ENCODE results near the gene NFIA. TPM values are rescaled to one million over a fixed set of nuclear protein-coding genes. Genes with fewer than 3 reads are reported as not detected.
A peak's percentile ranks its signal among the peaks of the same experiment; 100 is the strongest.

NFIA gene
- total and polyA plus RNA-seq, 5 donors from 2014 or later, result 0.86 to 3.9 (median 1.7) TPM

- Mint-ChIP-seq H3K4me1 (peaks cover 23 to 49% (median 38%) of the 10 kb centered on the region in 4 donors), H3K27ac (peak overlapping the region; percentile 81 to 96 (median 90)), H3K27me3 (peaks cover 49% of the 10 kb centered on the region), H3K36me3 (no peaks in the 10 kb centered on the region), H3K4me3 (peak overlapping the region; percentile 90 to 98 (median 92)), H3K9me3 (peaks cover 0 to 4% (median 0%) of the 10 kb centered on the region in 7 donors)
- H3K9me3 ChIP-seq (ENCODE audit: control insufficient read depth in 2 of 2, low read length in 2 of 2), result no peaks in the 10 kb centered on the region
- DNase-seq (peak; percentile 76 to 99 (median 92)), ATAC-seq (ENCODE audit: low read depth in 2 of 2) (peak; percentile 81 to 82)
- peak overlapping the region; percentile 78 for H3K27ac ChIP-seq (ENCODE audit: insufficient read depth, low read length, poor library complexity, severe bottlenecking)
- H3K4me1 ChIP-seq (ENCODE audit: control insufficient read depth, insufficient read depth, low read length, poor library complexity, severe bottlenecking), result peaks cover 47% of the 10 kb centered on the region
- H3K4me3 ChIP-seq (ENCODE audit: low read depth, low read length), result peak overlapping the region; percentile 99
- no peaks in the 10 kb centered on the region for H3K36me3 ChIP-seq (ENCODE audit: control insufficient read depth, insufficient read depth, low read length)
- peaks cover 11% of the 10 kb centered on the region for H3K27me3 ChIP-seq (ENCODE audit: control insufficient read depth, insufficient read depth, low read length)
These were observed 4.5 kb upstream of the NFIA start for GRCh38 chr1:61077676-61078541.

GRCh38 chr1:61078618-61079295, 3.6 kb upstream of the NFIA start:
- Histone ChIP-seq H3K4me1 (ENCODE audit: control insufficient read depth, insufficient read depth, low read length, poor library complexity, severe bottlenecking) (peaks cover 52% of the 10 kb centered on the region), H3K9me3 (ENCODE audit: control insufficient read depth in 2 of 2, low read length in 2 of 2) (no peaks in the 10 kb centered on the region), H3K4me3 (ENCODE audit: low read depth, low read length) (peak overlapping the region; percentile 99), H3K27ac (ENCODE audit: insufficient read depth, low read length, poor library complexity, severe bottlenecking) (peak overlapping the region; percentile 38), H3K27me3 (ENCODE audit: control insufficient read depth, insufficient read depth, low read length) (peaks cover 11% of the 10 kb centered on the region), H3K36me3 (ENCODE audit: control insufficient read depth, insufficient read depth, low read length) (no peaks in the 10 kb centered on the region)
- no peak for DNase-seq
- H3K9me3 Mint-ChIP-seq, result peaks cover 0 to 4% (median 0%) of the 10 kb centered on the region in 7 donors
- H3K27me3 Mint-ChIP-seq, result peaks cover 48% of the 10 kb centered on the region
- peaks cover 24 to 51% (median 39%) of the 10 kb centered on the region in 4 donors for H3K4me1 Mint-ChIP-seq
- ATAC-seq (ENCODE audit: low read depth in 2 of 2), result no peak
- no peaks in the 10 kb centered on the region for H3K36me3 Mint-ChIP-seq
- peak overlapping the region; percentile 90 to 98 (median 92) for H3K4me3 Mint-ChIP-seq
- H3K27ac Mint-ChIP-seq, result peak overlapping the region in 2 of 3 donors; percentile 5 to 90

- Mint-ChIP-seq H3K4me3 (peak overlapping the region; percentile 56 to 98 (median 75)), H3K4me1 (peaks cover 30 to 57% (median 45%) of the 10 kb centered on the region in 4 donors), H3K9me3 (peaks cover 0 to 4% (median 0%) of the 10 kb centered on the region in 7 donors), H3K27ac (peak overlapping the region in 1 of 3 donors; percentile 82), H3K36me3 (no peaks in the 10 kb centered on the region), H3K27me3 (peaks cover 54% of the 10 kb centered on the region)
- peaks cover 52% of the 10 kb centered on the region for H3K4me1 ChIP-seq (ENCODE audit: control insufficient read depth, insufficient read depth, low read length, poor library complexity, severe bottlenecking)
- peaks cover 17% of the 10 kb centered on the region for H3K27me3 ChIP-seq (ENCODE audit: control insufficient read depth, insufficient read depth, low read length)
- no peak overlapping the region for H3K4me3 ChIP-seq (ENCODE audit: low read depth, low read length)
- H3K27ac ChIP-seq (ENCODE audit: insufficient read depth, low read length, poor library complexity, severe bottlenecking), result no peak overlapping the region
- DNase-seq (no peak), ATAC-seq (ENCODE audit: low read depth in 2 of 2) (no peak)
- no peaks in the 10 kb centered on the region for H3K36me3 ChIP-seq (ENCODE audit: control insufficient read depth, insufficient read depth, low read length)
- H3K9me3 ChIP-seq (ENCODE audit: control insufficient read depth in 2 of 2, low read length in 2 of 2), result no peaks in the 10 kb centered on the region
These were observed 3.0 kb upstream of the NFIA start for GRCh38 chr1:61079296-61079897.

GRCh38 chr1:61079898-61080336, 2.4 kb upstream of the NFIA start:
- H3K9me3 Mint-ChIP-seq, result peaks cover 0 to 4% (median 0%) of the 10 kb centered on the region in 7 donors
- H3K36me3 Mint-ChIP-seq, result no peaks in the 10 kb centered on the region
- peaks cover 52% of the 10 kb centered on the region for H3K4me1 ChIP-seq (ENCODE audit: control insufficient read depth, insufficient read depth, low read length, poor library complexity, severe bottlenecking)
- peaks cover 30 to 58% (median 45%) of the 10 kb centered on the region in 4 donors for H3K4me1 Mint-ChIP-seq
- H3K27ac Mint-ChIP-seq, result peak overlapping the region in 2 of 3 donors; percentile 39 to 82
- no peak overlapping the region for H3K27ac ChIP-seq (ENCODE audit: insufficient read depth, low read length, poor library complexity, severe bottlenecking)
- DNase-seq, result no peak
- peaks cover 22% of the 10 kb centered on the region for H3K27me3 ChIP-seq (ENCODE audit: control insufficient read depth, insufficient read depth, low read length)
- H3K4me3 Mint-ChIP-seq, result peak overlapping the region; percentile 60 to 90 (median 72)
- ATAC-seq (ENCODE audit: low read depth in 2 of 2), result no peak
- no peaks in the 10 kb centered on the region for H3K9me3 ChIP-seq (ENCODE audit: control insufficient read depth in 2 of 2, low read length in 2 of 2)
- peaks cover 59% of the 10 kb centered on the region for H3K27me3 Mint-ChIP-seq
- no peaks in the 10 kb centered on the region for H3K36me3 ChIP-seq (ENCODE audit: control insufficient read depth, insufficient read depth, low read length)
- H3K4me3 ChIP-seq (ENCODE audit: low read depth, low read length), result peak overlapping the region; percentile 11

GRCh38 chr1:61080413-61081143, 1.8 kb upstream of the NFIA start:
- no peak for ATAC-seq (ENCODE audit: low read depth in 2 of 2)
- Mint-ChIP-seq H3K36me3 (no peaks in the 10 kb centered on the region), H3K27me3 (peaks cover 66% of the 10 kb centered on the region), H3K9me3 (peaks cover 0 to 4% (median 0%) of the 10 kb centered on the region in 7 donors), H3K4me3 (peak overlapping the region; percentile 78 to 90 (median 83)), H3K27ac (peak overlapping the region; percentile 7 to 62 (median 13)), H3K4me1 (peaks cover 30 to 58% (median 45%) of the 10 kb centered on the region in 4 donors)
- Histone ChIP-seq H3K4me1 (ENCODE audit: control insufficient read depth, insufficient read depth, low read length, poor library complexity, severe bottlenecking) (peaks cover 52% of the 10 kb centered on the region), H3K27me3 (ENCODE audit: control insufficient read depth, insufficient read depth, low read length) (peaks cover 22% of the 10 kb centered on the region), H3K36me3 (ENCODE audit: control insufficient read depth, insufficient read depth, low read length) (no peaks in the 10 kb centered on the region), H3K4me3 (ENCODE audit: low read depth, low read length) (peak overlapping the region; percentile 11), H3K9me3 (ENCODE audit: control insufficient read depth in 2 of 2, low read length in 2 of 2) (no peaks in the 10 kb centered on the region), H3K27ac (ENCODE audit: insufficient read depth, low read length, poor library complexity, severe bottlenecking) (no peak overlapping the region)
- no peak for DNase-seq

- Histone ChIP-seq H3K4me3 (ENCODE audit: low read depth, low read length) (peak overlapping the region; percentile 73), H3K4me1 (ENCODE audit: control insufficient read depth, insufficient read depth, low read length, poor library complexity, severe bottlenecking) (peaks cover 51% of the 10 kb centered on the region), H3K27me3 (ENCODE audit: control insufficient read depth, insufficient read depth, low read length) (peaks cover 22% of the 10 kb centered on the region), H3K9me3 (ENCODE audit: control insufficient read depth in 2 of 2, low read length in 2 of 2) (no peaks in the 10 kb centered on the region), H3K27ac (ENCODE audit: insufficient read depth, low read length, poor library complexity, severe bottlenecking) (peak overlapping the region; percentile 34), H3K36me3 (ENCODE audit: control insufficient read depth, insufficient read depth, low read length) (no peaks in the 10 kb centered on the region)
- DNase-seq (no peak), ATAC-seq (ENCODE audit: low read depth in 2 of 2) (no peak)
- no peaks in the 10 kb centered on the region for H3K36me3 Mint-ChIP-seq
- peaks cover 30 to 58% (median 45%) of the 10 kb centered on the region in 4 donors for H3K4me1 Mint-ChIP-seq
- peak overlapping the region; percentile 83 to 92 (median 88) for H3K4me3 Mint-ChIP-seq
- H3K27ac Mint-ChIP-seq, result peak overlapping the region; percentile 60 to 81 (median 62)
- H3K27me3 Mint-ChIP-seq, result peaks cover 68% of the 10 kb centered on the region
- peaks cover 0 to 4% (median 0%) of the 10 kb centered on the region in 7 donors for H3K9me3 Mint-ChIP-seq
These were observed 1.1 kb upstream of the NFIA start for GRCh38 chr1:61081144-61081685.
